KMS-11 (cell line): ENCODE measurements around the gene PPFIBP1.

ENCODE experiments used
- H2AFZ ChIP-seq: fragments of 200-600 bp; sonication (generic); 2 replicates; pipeline ENCODE4 v1.6.1; 2016; ENCODE audit warnings: antibody characterized with exemption, mixed run types, low read depth
- H3K27ac ChIP-seq: fragments of 200-600 bp; sonication (generic); 2 replicates; pipeline ENCODE4 v1.6.1; 2016; ENCODE audit warnings: mild to moderate bottlenecking, mixed run types
- H3K27me3 ChIP-seq: fragments of 200-600 bp; sonication (generic); 2 replicates; pipeline ENCODE4 v1.6.1; 2017; ENCODE audit warnings: mild to moderate bottlenecking, low read depth, mixed run types, moderate library complexity; ENCODE audit not compliant: insufficient read depth
- H3K36me3 ChIP-seq: fragments of 200-600 bp; sonication (generic); 2 replicates; pipeline ENCODE4 v1.6.1; 2017; ENCODE audit warnings: mild to moderate bottlenecking, mixed run types; ENCODE audit not compliant: insufficient read depth
- H3K4me1 ChIP-seq: fragments of 200-600 bp; sonication (generic); 2 replicates; pipeline ENCODE4 v1.6.1; 2016; ENCODE audit warnings: mild to moderate bottlenecking, low read depth, mixed run types; ENCODE audit not compliant: poor library complexity, severe bottlenecking
- H3K4me2 ChIP-seq: fragments of 200-600 bp; sonication (generic); 2 replicates; pipeline ENCODE4 v1.7.0; 2016; ENCODE audit warnings: mild to moderate bottlenecking, mixed run types
- H3K4me3 ChIP-seq: fragments of 200-600 bp; sonication (generic); IDR thresholded peaks from 2 replicates; pipeline ENCODE4 v1.6.1; 2017; ENCODE audit warnings: low read depth, low read length, mixed read lengths; ENCODE audit not compliant: insufficient read depth
- H3K79me2 ChIP-seq: fragments of 200-600 bp; sonication (generic); 2 replicates; pipeline ENCODE4 v1.6.1; 2016; ENCODE audit warnings: low read depth, mixed run types; ENCODE audit not compliant: insufficient read depth
- H3K9ac ChIP-seq: fragments of 200-600 bp; sonication (generic); 2 replicates; pipeline ENCODE4 v1.6.1; 2016; ENCODE audit warnings: mild to moderate bottlenecking, mixed run types
- H4K20me1 ChIP-seq: fragments of 200-600 bp; sonication (generic); 2 replicates; pipeline ENCODE4 v1.6.1; 2016; ENCODE audit warnings: mild to moderate bottlenecking, mixed run types; ENCODE audit not compliant: insufficient read depth
- CTCF ChIP-seq: fragments of 200-600 bp; sonication (generic); conservative IDR thresholded peaks from 2 replicates; pipeline ENCODE4 v1.6.1; 2017; ENCODE audit warnings: low read depth, mild to moderate bottlenecking, antibody characterized with exemption, low read length, moderate library complexity, mixed read lengths

The PPFIBP1 gene

GRCh38 chr12:27674989-27675388, 151.0 kb downstream of the PPFIBP1 start:
- H3K9ac ChIP-seq = no peak overlapping the region

GRCh38 chr12:27680619-27681018, 156.6 kb downstream of the PPFIBP1 start:
- Histone ChIP-seq H3K4me1 (no peaks in the 10 kb centered on the region), H3K36me3 (no peaks in the 10 kb centered on the region), H3K4me3 (no peak overlapping the region), H3K27me3 (no peaks in the 10 kb centered on the region), H2AFZ (no peak overlapping the region), H3K27ac (no peak overlapping the region), H3K79me2 (no peaks in the 10 kb centered on the region), H3K4me2 (no peak overlapping the region), H3K9ac (no peak overlapping the region), H4K20me1 (no peaks in the 10 kb centered on the region)
- TF ChIP-seq CTCF = no peak

More at GRCh38 chr12:27674989-27675388, 151.0 kb downstream of the PPFIBP1 start:
- no peaks in the 10 kb centered on the region for H3K79me2 ChIP-seq
- no peaks in the 10 kb centered on the region for H3K4me1 ChIP-seq
- H4K20me1 ChIP-seq = no peaks in the 10 kb centered on the region
- H3K4me2 ChIP-seq = no peak overlapping the region
- TF ChIP-seq CTCF = no peak
- no peak overlapping the region for H3K27ac ChIP-seq
- no peaks in the 10 kb centered on the region for H3K36me3 ChIP-seq
- no peaks in the 10 kb centered on the region for H3K27me3 ChIP-seq
- H3K4me3 ChIP-seq = no peak overlapping the region
- H2AFZ ChIP-seq = no peak overlapping the region

GRCh38 chr12:27682534-27682933, 158.5 kb downstream of the PPFIBP1 start:
- Histone ChIP-seq H3K4me1 (no peaks in the 10 kb centered on the region), H3K4me3 (no peak overlapping the region), H4K20me1 (no peaks in the 10 kb centered on the region), H3K9ac (no peak overlapping the region), H3K4me2 (no peak overlapping the region), H3K79me2 (no peaks in the 10 kb centered on the region), H2AFZ (no peak overlapping the region), H3K27me3 (no peaks in the 10 kb centered on the region), H3K27ac (no peak overlapping the region), H3K36me3 (no peaks in the 10 kb centered on the region)
- TF ChIP-seq CTCF = no peak

GRCh38 chr12:27685274-27685673, 161.3 kb downstream of the PPFIBP1 start:
- H3K27me3 ChIP-seq = no peaks in the 10 kb centered on the region

More at GRCh38 chr12:27685274-27685673, 161.3 kb downstream of the PPFIBP1 start:
- no peaks in the 10 kb centered on the region for H4K20me1 ChIP-seq
- H3K27ac ChIP-seq = no peak overlapping the region
- no peaks in the 10 kb centered on the region for H3K4me1 ChIP-seq
- no peak for TF ChIP-seq CTCF
- H3K36me3 ChIP-seq = no peaks in the 10 kb centered on the region
- H2AFZ ChIP-seq = no peak overlapping the region
- H3K4me2 ChIP-seq = no peak overlapping the region
- no peak overlapping the region for H3K4me3 ChIP-seq
- no peaks in the 10 kb centered on the region for H3K79me2 ChIP-seq
- no peak overlapping the region for H3K9ac ChIP-seq
